ENCODE data around the gene QRFP.

The QRFP gene

DNA sequence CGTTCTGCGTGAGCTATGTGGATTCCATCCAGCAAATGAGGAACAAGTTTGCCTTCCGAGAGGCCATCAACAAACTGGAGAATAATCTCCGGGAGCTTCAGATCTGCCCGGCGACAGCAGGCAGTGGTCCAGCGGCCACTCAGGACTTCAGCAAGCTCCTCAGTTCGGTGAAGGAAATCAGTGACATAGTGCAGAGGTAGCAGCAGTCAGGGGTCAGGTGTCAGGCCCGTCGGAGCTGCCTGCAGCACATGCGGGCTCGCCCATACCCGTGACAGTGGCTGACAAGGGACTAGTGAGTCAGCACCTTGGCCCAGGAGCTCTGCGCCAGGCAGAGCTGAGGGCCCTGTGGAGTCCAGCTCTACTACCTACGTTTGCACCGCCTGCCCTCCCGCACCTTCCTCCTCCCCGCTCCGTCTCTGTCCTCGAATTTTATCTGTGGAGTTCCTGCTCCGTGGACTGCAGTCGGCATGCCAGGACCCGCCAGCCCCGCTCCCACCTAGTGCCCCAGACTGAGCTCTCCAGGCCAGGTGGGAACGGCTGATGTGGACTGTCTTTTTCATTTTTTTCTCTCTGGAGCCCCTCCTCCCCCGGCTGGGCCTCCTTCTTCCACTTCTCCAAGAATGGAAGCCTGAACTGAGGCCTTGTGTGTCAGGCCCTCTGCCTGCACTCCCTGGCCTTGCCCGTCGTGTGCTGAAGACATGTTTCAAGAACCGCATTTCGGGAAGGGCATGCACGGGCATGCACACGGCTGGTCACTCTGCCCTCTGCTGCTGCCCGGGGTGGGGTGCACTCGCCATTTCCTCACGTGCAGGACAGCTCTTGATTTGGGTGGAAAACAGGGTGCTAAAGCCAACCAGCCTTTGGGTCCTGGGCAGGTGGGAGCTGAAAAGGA is 10.9 kb downstream of the QRFP start:
- Histone ChIP-seq H3K4me3 (ENCODE audit: low read depth in 1 of 2, low read length in 2 of 2) (no peak overlapping the region), H3K9ac (ENCODE audit: low read depth, low read length) (no peak overlapping the region), H3K27me3 (ENCODE audit: insufficient read depth, low read length, poor library complexity) (no peaks in the 10 kb centered on the region), H3K9me3 (ENCODE audit: insufficient read depth, low read length, severe bottlenecking) (no peaks in the 10 kb centered on the region), H3K27ac (ENCODE audit: low read length) (no peak overlapping the region), H3K4me1 (ENCODE audit: insufficient read depth, low read length) (no peaks in the 10 kb centered on the region), H2AFZ (ENCODE audit: low read depth, low read length) (no peak overlapping the region), H3K36me3 (ENCODE audit: insufficient read depth, low read length) (peaks cover 87% of the 10 kb centered on the region), H3K79me2 (ENCODE audit: insufficient read depth, low read length) (no peaks in the 10 kb centered on the region), H4K20me1 (ENCODE audit: insufficient read depth, low read length) (peaks cover 28% of the 10 kb centered on the region), H3K4me2 (ENCODE audit: insufficient read depth, low read length) (no peak overlapping the region)
- no peak for TF ChIP-seq EZH2 (IDR thresholded peaks at IDR 0.05; ENCODE audit: borderline replicate concordance, low read depth, low read length, severe bottlenecking)
- TF ChIP-seq CTCF (IDR thresholded peaks at IDR 0.05; ENCODE audit: borderline replicate concordance, extremely low read depth, low read length, poor library complexity, severe bottlenecking), result no peak
- ATAC-seq (ENCODE audit: insufficient read depth, low read depth) (no peak), DNase-seq (no peak)

DNA sequence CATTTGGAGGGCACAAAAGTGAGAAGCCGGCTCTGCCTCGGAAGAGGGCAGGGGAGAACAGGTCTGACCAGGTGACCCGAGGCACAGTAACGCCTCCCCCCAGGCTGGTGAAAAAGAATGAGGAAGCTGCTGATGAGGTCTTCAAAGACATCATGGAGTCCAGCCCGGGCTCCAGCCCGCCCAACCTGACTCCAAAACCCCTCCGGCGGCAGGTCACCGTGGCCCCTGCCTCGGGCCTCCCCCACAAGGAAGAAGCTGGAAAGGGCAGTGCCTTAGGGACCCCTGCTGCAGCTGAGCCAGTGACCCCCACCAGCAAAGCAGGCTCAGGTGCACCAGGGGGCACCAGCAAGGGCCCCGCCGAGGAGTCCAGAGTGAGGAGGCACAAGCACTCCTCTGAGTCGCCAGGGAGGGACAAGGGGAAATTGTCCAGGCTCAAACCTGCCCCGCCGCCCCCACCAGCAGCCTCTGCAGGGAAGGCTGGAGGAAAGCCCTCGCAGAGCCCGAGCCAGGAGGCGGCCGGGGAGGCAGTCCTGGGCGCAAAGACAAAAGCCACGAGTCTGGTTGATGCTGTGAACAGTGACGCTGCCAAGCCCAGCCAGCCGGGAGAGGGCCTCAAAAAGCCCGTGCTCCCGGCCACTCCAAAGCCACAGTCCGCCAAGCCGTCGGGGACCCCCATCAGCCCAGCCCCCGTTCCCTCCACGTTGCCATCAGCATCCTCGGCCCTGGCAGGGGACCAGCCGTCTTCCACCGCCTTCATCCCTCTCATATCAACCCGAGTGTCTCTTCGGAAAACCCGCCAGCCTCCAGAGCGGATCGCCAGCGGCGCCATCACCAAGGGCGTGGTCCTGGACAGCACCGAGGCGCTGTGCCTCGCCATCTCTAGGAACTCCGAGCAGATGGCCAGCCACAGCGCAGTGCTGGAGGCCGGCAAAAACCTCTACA is 11.8 kb downstream of the QRFP start:
- no peak overlapping the region for H3K27ac ChIP-seq (ENCODE audit: low read length)
- DNase-seq (no peak), ATAC-seq (ENCODE audit: insufficient read depth, low read depth) (no peak)
- TF ChIP-seq CTCF (IDR thresholded peaks at IDR 0.05; ENCODE audit: borderline replicate concordance, extremely low read depth, low read length, poor library complexity, severe bottlenecking) (no peak), EZH2 (IDR thresholded peaks at IDR 0.05; ENCODE audit: borderline replicate concordance, low read depth, low read length, severe bottlenecking) (no peak)
- H4K20me1 ChIP-seq (ENCODE audit: insufficient read depth, low read length), result peaks cover 31% of the 10 kb centered on the region
- no peak overlapping the region for H2AFZ ChIP-seq (ENCODE audit: low read depth, low read length)
- no peaks in the 10 kb centered on the region for H3K79me2 ChIP-seq (ENCODE audit: insufficient read depth, low read length)
- no peak overlapping the region for H3K4me2 ChIP-seq (ENCODE audit: insufficient read depth, low read length)
- no peak overlapping the region for H3K9ac ChIP-seq (ENCODE audit: low read depth, low read length)
- peaks cover 90% of the 10 kb centered on the region for H3K36me3 ChIP-seq (ENCODE audit: insufficient read depth, low read length)
- no peaks in the 10 kb centered on the region for H3K9me3 ChIP-seq (ENCODE audit: insufficient read depth, low read length, severe bottlenecking)
- no peaks in the 10 kb centered on the region for H3K27me3 ChIP-seq (ENCODE audit: insufficient read depth, low read length, poor library complexity)
- H3K4me3 ChIP-seq (ENCODE audit: low read depth in 1 of 2, low read length in 2 of 2), result no peak overlapping the region
- H3K4me1 ChIP-seq (ENCODE audit: insufficient read depth, low read length), result no peaks in the 10 kb centered on the region

DNA sequence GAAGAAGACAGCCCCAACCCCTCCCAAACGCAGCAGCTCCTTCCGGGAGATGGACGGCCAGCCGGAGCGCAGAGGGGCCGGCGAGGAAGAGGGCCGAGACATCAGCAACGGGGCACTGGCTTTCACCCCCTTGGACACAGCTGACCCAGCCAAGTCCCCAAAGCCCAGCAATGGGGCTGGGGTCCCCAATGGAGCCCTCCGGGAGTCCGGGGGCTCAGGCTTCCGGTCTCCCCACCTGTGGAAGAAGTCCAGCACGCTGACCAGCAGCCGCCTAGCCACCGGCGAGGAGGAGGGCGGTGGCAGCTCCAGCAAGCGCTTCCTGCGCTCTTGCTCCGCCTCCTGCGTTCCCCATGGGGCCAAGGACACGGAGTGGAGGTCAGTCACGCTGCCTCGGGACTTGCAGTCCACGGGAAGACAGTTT is 12.5 kb downstream of the QRFP start:
- no peak overlapping the region for H3K4me3 ChIP-seq (ENCODE audit: low read depth in 1 of 2, low read length in 2 of 2)
- H4K20me1 ChIP-seq (ENCODE audit: insufficient read depth, low read length), result peaks cover 31% of the 10 kb centered on the region
- no peak overlapping the region for H3K9ac ChIP-seq (ENCODE audit: low read depth, low read length)
- H3K27me3 ChIP-seq (ENCODE audit: insufficient read depth, low read length, poor library complexity), result no peaks in the 10 kb centered on the region
- no peak overlapping the region for H2AFZ ChIP-seq (ENCODE audit: low read depth, low read length)
- no peaks in the 10 kb centered on the region for H3K79me2 ChIP-seq (ENCODE audit: insufficient read depth, low read length)
- DNase-seq (no peak), ATAC-seq (ENCODE audit: insufficient read depth, low read depth) (no peak)
- TF ChIP-seq EZH2 (IDR thresholded peaks at IDR 0.05; ENCODE audit: borderline replicate concordance, low read depth, low read length, severe bottlenecking) (no peak), CTCF (IDR thresholded peaks at IDR 0.05; ENCODE audit: borderline replicate concordance, extremely low read depth, low read length, poor library complexity, severe bottlenecking) (no peak)
- H3K4me1 ChIP-seq (ENCODE audit: insufficient read depth, low read length), result no peaks in the 10 kb centered on the region
- H3K36me3 ChIP-seq (ENCODE audit: insufficient read depth, low read length), result peaks cover 96% of the 10 kb centered on the region
- H3K27ac ChIP-seq (ENCODE audit: low read length), result no peak overlapping the region
- H3K4me2 ChIP-seq (ENCODE audit: insufficient read depth, low read length), result no peak overlapping the region
- no peaks in the 10 kb centered on the region for H3K9me3 ChIP-seq (ENCODE audit: insufficient read depth, low read length, severe bottlenecking)

Measured in DND-41 (cell line).